Loucy (cell line): ENCODE measurements around the gene QPRT.

Source experiments
- H2AFZ ChIP-seq: fragments of 200-600 bp; sonication (generic); 2 replicates; pipeline ENCODE4 v1.6.0; 2016; ENCODE audit warnings: antibody characterized with exemption, mild to moderate bottlenecking, low read length, moderate library complexity
- H3F3A ChIP-seq: fragments of 200-600 bp; 2 replicates; pipeline ENCODE4 v1.6.0; 2016; ENCODE audit warnings: antibody characterized with exemption, low read depth, mild to moderate bottlenecking
- H3K27me3 ChIP-seq: fragments of 200-600 bp; sonication (generic); 2 replicates; pipeline ENCODE4 v1.6.1; 2014; ENCODE audit warnings: low read length, mild to moderate bottlenecking; ENCODE audit not compliant: insufficient read depth, poor library complexity, severe bottlenecking
- H3K36me3 ChIP-seq: fragments of 200-600 bp; sonication (generic); 2 replicates; pipeline ENCODE4 v1.6.1; 2016; ENCODE audit warnings: low read length; ENCODE audit not compliant: insufficient read depth
- H3K4me1 ChIP-seq: fragments of 200-600 bp; sonication (generic); 2 replicates; pipeline ENCODE4 v1.5.1; 2014; ENCODE audit warnings: low read length, mild to moderate bottlenecking; ENCODE audit not compliant: insufficient read depth, poor library complexity, severe bottlenecking
- H3K4me2 ChIP-seq: fragments of 200-600 bp; sonication (generic); 2 replicates; pipeline ENCODE4 v1.6.0; 2014; ENCODE audit warnings: antibody characterized with exemption, low read length, low read depth, mild to moderate bottlenecking; ENCODE audit not compliant: poor library complexity, severe bottlenecking
- H3K4me3 ChIP-seq: fragments of 200-600 bp; sonication (generic); 2 replicates; pipeline ENCODE4 v1.5.1; 2014; ENCODE audit warnings: low read length, mild to moderate bottlenecking, mixed read lengths; ENCODE audit not compliant: poor library complexity, severe bottlenecking
- H3K79me2 ChIP-seq: fragments of 200-600 bp; sonication (generic); 2 replicates; pipeline ENCODE4 v1.6.1; 2014; ENCODE audit warnings: low read length; ENCODE audit not compliant: insufficient read depth
- H3K9ac ChIP-seq: fragments of 200-600 bp; sonication (generic); 2 replicates; pipeline ENCODE4 v1.6.0; 2014; ENCODE audit warnings: mild to moderate bottlenecking, low read depth, low read length, moderate library complexity; ENCODE audit not compliant: poor library complexity, severe bottlenecking
- H3K9me2 ChIP-seq: fragments of 200-600 bp; sonication (generic); replicated peaks from 2 replicates; pipeline ENCODE4 v1.6.1; 2016; ENCODE audit warnings: low read depth, low read length, mixed read lengths
- H3K9me3 ChIP-seq: fragments of 200-600 bp; sonication (generic); 2 replicates; pipeline ENCODE4 v1.6.1; 2014; ENCODE audit warnings: mild to moderate bottlenecking, antibody characterized with exemption, low read length, low read depth; ENCODE audit not compliant: insufficient read depth
- H4K20me1 ChIP-seq: fragments of 200-600 bp; sonication (generic); 2 replicates; pipeline ENCODE4 v1.6.0; 2014; ENCODE audit warnings: antibody characterized with exemption, low read length, mild to moderate bottlenecking; ENCODE audit not compliant: insufficient read depth, poor library complexity, severe bottlenecking
- CTCF ChIP-seq: fragments of 200-600 bp; sonication (generic); conservative IDR thresholded peaks from 2 replicates; pipeline ENCODE4 v1.5.1; 2014; ENCODE audit warnings: mild to moderate bottlenecking, antibody characterized with exemption, low read length
- EZH2phosphoT487 ChIP-seq: fragments of 200-600 bp; IDR thresholded peaks from 2 replicates; pipeline ENCODE4 v1.6.1; 2018; ENCODE audit warnings: antibody characterized with exemption, mild to moderate bottlenecking, moderate library complexity, borderline replicate concordance

The QPRT gene

GRCh38 chr16:29710227-29711219, 31.5 kb downstream of the QPRT start:
- Histone ChIP-seq H3K9ac (no peak overlapping the region), H3K79me2 (no peaks in the 10 kb centered on the region), H3K4me2 (peak overlapping the region; percentile 55), H4K20me1 (no peaks in the 10 kb centered on the region), H3K4me3 (no peak overlapping the region), H3F3A (no peaks in the 10 kb centered on the region), H3K4me1 (peaks cover 17% of the 10 kb centered on the region), H3K27me3 (no peaks in the 10 kb centered on the region), H3K9me3 (no peaks in the 10 kb centered on the region), H3K9me2 (no peaks in the 10 kb centered on the region), H3K36me3 (no peaks in the 10 kb centered on the region), H2AFZ (peak overlapping the region; percentile 80)
- no peak for TF ChIP-seq EZH2phosphoT487
- TF ChIP-seq CTCF = peak; percentile 77

GRCh38 chr16:29712809-29713208, 33.8 kb downstream of the QPRT start:
- H3K9ac ChIP-seq = no peak overlapping the region
- no peaks in the 10 kb centered on the region for H3K27me3 ChIP-seq
- no peaks in the 10 kb centered on the region for H3K9me2 ChIP-seq
- H3K9me3 ChIP-seq = no peaks in the 10 kb centered on the region
- no peaks in the 10 kb centered on the region for H3K36me3 ChIP-seq
- no peaks in the 10 kb centered on the region for H4K20me1 ChIP-seq
- no peaks in the 10 kb centered on the region for H3K79me2 ChIP-seq
- H3K4me3 ChIP-seq = no peak overlapping the region
- H3F3A ChIP-seq = no peaks in the 10 kb centered on the region
- H3K4me2 ChIP-seq = no peak overlapping the region
- no peak for TF ChIP-seq EZH2phosphoT487
- TF ChIP-seq CTCF = no peak
- peaks cover 17% of the 10 kb centered on the region for H3K4me1 ChIP-seq
- H2AFZ ChIP-seq = no peak overlapping the region

- Histone ChIP-seq H3K79me2 (no peaks in the 10 kb centered on the region), H3K9me3 (no peaks in the 10 kb centered on the region), H3K27me3 (no peaks in the 10 kb centered on the region), H3F3A (no peaks in the 10 kb centered on the region), H3K4me2 (no peak overlapping the region), H3K4me3 (no peak overlapping the region), H4K20me1 (no peaks in the 10 kb centered on the region), H3K9me2 (no peaks in the 10 kb centered on the region), H3K4me1 (peaks cover 20% of the 10 kb centered on the region), H2AFZ (peak overlapping the region; percentile 68), H3K9ac (no peak overlapping the region), H3K36me3 (no peaks in the 10 kb centered on the region)
- TF ChIP-seq CTCF (no peak), EZH2phosphoT487 (no peak)
Observed at GRCh38 chr16:29714396-29714795, 35.4 kb downstream of the QPRT start.
